Measurements from ENCODE around the gene MAP3K14. TPM values are rescaled to one million over a fixed set of nuclear protein-coding genes. Genes with fewer than 3 reads are reported as not detected.

Gene MAP3K14
- total and polyA plus RNA-seq, 2 of the 4 experiments (the other 2 are of a cell fraction): 4.1 to 21.7 TPM

DNA sequence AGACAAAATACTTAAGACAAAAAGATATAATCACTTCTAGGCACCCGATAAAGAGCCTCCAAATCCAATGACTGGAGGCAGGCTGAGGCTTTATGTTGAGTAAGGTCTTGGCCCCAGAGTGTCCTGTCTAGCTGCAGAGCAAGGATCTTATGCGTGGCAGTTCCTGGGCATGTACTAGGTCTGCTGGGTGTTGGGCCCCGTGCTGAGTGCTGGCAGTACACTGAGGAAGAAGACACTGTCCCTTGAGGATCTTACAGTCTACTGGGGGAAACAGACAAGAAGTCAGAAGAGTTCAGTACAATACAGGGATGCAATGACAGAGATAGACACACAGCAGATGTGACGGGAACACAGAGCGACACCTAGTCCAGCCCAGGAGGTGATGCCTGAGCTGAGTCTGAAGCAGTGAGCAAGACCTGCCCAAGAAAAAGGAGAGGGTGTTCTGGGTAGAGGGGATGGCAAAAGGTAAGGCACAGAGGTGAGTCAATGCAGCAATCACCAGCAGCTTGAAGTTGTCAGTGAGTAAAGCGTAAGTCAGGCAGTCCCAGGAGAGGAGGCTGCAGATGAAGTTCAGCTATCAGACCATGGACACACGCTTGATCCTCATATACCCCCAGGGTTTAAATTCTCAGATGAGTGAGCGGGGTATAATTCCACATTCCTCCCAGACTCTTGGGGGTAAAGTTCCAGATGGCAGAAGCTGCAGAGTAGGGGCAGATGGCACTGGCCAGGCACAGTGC, 18.1 kb downstream of the MAP3K14 start:
- intact Hi-C loops (cut with micrococcal nuclease): no loop called here
- Histone ChIP-seq H4K20me1 (ENCODE audit: insufficient read depth, low read length) (peaks cover 63% of the 10 kb centered on the region), H3K9ac (ENCODE audit: low read depth, low read length) (no peak overlapping the region), H3K9me3 (ENCODE audit: control insufficient read depth, insufficient read depth, low read length) (no peaks in the 10 kb centered on the region), H3K4me2 (ENCODE audit: low read depth, low read length) (no peak overlapping the region), H2AFZ (replicated peaks; ENCODE audit: low read length, poor library complexity) (no peak overlapping the region), H3K23ac (ENCODE audit: low read depth, low read length) (no peak overlapping the region), H2AK5ac (ENCODE audit: low read depth, low read length) (peak overlapping the region; percentile 31), H3K18ac (ENCODE audit: low read depth, low read length) (no peak overlapping the region), H3K36me3 (ENCODE audit: control insufficient read depth, insufficient read depth, low read length) (peaks cover 6% of the 10 kb centered on the region; the same call in 1 of the 2 replicates), H3K4ac (ENCODE audit: low read depth, low read length) (0 out of 2 replicates have a peak overlapping the region, but pooled peaks have one; percentile 9), H4K8ac (ENCODE audit: low read depth in 2 of 2, low read length in 2 of 2) (no peak overlapping the region; a peak in 1 of 4 replicates), H3K4me1 (ENCODE audit: control insufficient read depth, insufficient read depth, low read length) (peaks cover 28% of the 10 kb centered on the region), H3K56ac (ENCODE audit: extremely low read depth, insufficient read depth, low read length) (no peak overlapping the region), H4K91ac (ENCODE audit: insufficient read depth, low read depth, low read length) (no peak overlapping the region), H2BK20ac (ENCODE audit: low read depth, low read length) (no peak overlapping the region), H3K27me3 (ENCODE audit: control insufficient read depth, insufficient read depth, low read length) (no peaks in the 10 kb centered on the region), H2BK120ac (ENCODE audit: low read depth, low read length) (no peak overlapping the region), H3K14ac (replicated peaks; ENCODE audit: low read depth, low read length) (no peak overlapping the region), H4K5ac (ENCODE audit: low read depth, low read length) (no peak overlapping the region), H3K9me1 (ENCODE audit: insufficient read depth, low read length) (peaks cover 42% of the 10 kb centered on the region), H3K79me1 (ENCODE audit: low read depth in 1 of 2, low read length in 2 of 2) (peaks cover 49 to 82% of the 10 kb centered on the region in 2 experiments), H2BK5ac (ENCODE audit: low read depth, low read length, poor library complexity, severe bottlenecking) (no peak overlapping the region), H3K4me3 (ENCODE audit: insufficient read depth, low read depth, low read length) (no peak overlapping the region), H2AK9ac (replicated peaks; ENCODE audit: low read depth, low read length, poor library complexity) (no peak overlapping the region), H2BK15ac (ENCODE audit: low read depth, low read length) (peak overlapping the region; percentile 30; the same call in 1 of the 3 replicates), H3K27ac (ENCODE audit: insufficient read depth, low read length) (no peak overlapping the region)
- whole genome bisulfite sequencing, 2 experiments (ENCODE audit: extremely low coverage in 2 of 2, insufficient read length in 1 of 2): 90% methylated on average over 4 of the region's 8 CpGs; no CpG with 5 or more reads in 1 of the 2 experiments
- no TSS peak for BruUV-seq (replicated peaks)
- ChIA-PET POLR2A (ENCODE audit: unreplicated experiment) (no interaction called here), CTCF (no interaction called here)
- in situ Hi-C loops (cut with MboI; ENCODE audit: low sequenced_read_pairs): no loop called here
- ATAC-seq (ENCODE audit: low read depth): no peak
- TF ChIP-seq, protein P1, sequence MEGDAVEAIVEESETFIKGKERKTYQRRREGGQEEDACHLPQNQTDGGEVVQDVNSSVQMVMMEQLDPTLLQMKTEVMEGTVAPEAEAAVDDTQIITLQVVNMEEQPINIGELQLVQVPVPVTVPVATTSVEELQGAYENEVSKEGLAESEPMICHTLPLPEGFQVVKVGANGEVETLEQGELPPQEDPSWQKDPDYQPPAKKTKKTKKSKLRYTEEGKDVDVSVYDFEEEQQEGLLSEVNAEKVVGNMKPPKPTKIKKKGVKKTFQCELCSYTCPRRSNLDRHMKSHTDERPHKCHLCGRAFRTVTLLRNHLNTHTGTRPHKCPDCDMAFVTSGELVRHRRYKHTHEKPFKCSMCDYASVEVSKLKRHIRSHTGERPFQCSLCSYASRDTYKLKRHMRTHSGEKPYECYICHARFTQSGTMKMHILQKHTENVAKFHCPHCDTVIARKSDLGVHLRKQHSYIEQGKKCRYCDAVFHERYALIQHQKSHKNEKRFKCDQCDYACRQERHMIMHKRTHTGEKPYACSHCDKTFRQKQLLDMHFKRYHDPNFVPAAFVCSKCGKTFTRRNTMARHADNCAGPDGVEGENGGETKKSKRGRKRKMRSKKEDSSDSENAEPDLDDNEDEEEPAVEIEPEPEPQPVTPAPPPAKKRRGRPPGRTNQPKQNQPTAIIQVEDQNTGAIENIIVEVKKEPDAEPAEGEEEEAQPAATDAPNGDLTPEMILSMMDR (conservative IDR thresholded peaks at IDR 0.05; ENCODE audit: low read depth, low read length): no peak
- TF ChIP-seq NFE2L2 (IDR thresholded peaks at IDR 0.05; ENCODE audit: low read depth, low read length) (no peak), MXI1 (IDR thresholded peaks at IDR 0.05; ENCODE audit: borderline replicate concordance, low read depth, low read length) (no peak), RFX5 (IDR thresholded peaks at IDR 0.05; ENCODE audit: low read depth, low read length) (no peak)
- dilution Hi-C loops (cut with HindIII; ENCODE audit: low sequenced_read_pairs, unreplicated experiment): no loop called here
- no peak for DNase-seq
